Liver (tissue), 3 donors: ENCODE results near the gene DNAJC11.

Experiments
- CTCF ChIP-seq: fragments of 150-350 bp; IDR thresholded peaks from 2 replicates; pipeline ENCODE4 v1.5.1; 2017; ENCODE audit warnings: improper control_type of control experiment, low read depth, low read length; ENCODE audit not compliant: missing input control
- HNF4G ChIP-seq: IDR thresholded peaks from 2 replicates; pipeline ENCODE4 v1.6.1; 2016; ENCODE audit warnings: antibody characterized with exemption
- JUND ChIP-seq, 2 donors: IDR thresholded peaks; 2 replicates each; pipeline ENCODE4 v1.6.1; 2016; ENCODE audit warnings: antibody characterized with exemption in 2 of 2
- MAX ChIP-seq: IDR thresholded peaks from 2 replicates; pipeline ENCODE4 v1.6.1; 2016; ENCODE audit warnings: antibody characterized with exemption
- YY1 ChIP-seq: IDR thresholded peaks from 2 replicates; pipeline ENCODE4 v1.6.1; 2016; ENCODE audit warnings: antibody characterized with exemption, mild to moderate bottlenecking
- donor health status: healthy.
- donor health status: healthy.

GRCh38 chr1:6591644-6592043 is 110.0 kb downstream of the DNAJC11 start:
- TF ChIP-seq CTCF, result no peak
- no peak for TF ChIP-seq JUND (IDR thresholded peaks at IDR 0.05)
- no peak for TF ChIP-seq HNF4G
- TF ChIP-seq MAX, result no peak
- no peak for TF ChIP-seq YY1
